Nephron progenitor cell (in vitro differentiated cells): ENCODE results near the gene LDAH.

Experiments
- DNase-seq: peaks from one replicate; pipeline ENCODE4 v3.0.0; 2021
- H3K27ac Mint-ChIP-seq: 2 replicates; pipeline ENCODE4 v1.8.0; 2021; ENCODE audit warnings: mild to moderate bottlenecking, moderate library complexity, mixed read lengths
- H3K27me3 Mint-ChIP-seq: 2 replicates; pipeline ENCODE4 v1.8.0; 2021; ENCODE audit warnings: mild to moderate bottlenecking, low read depth, mixed read lengths; ENCODE audit not compliant: poor library complexity
- H3K36me3 Mint-ChIP-seq: 2 replicates; pipeline ENCODE4 v1.8.0; 2021; ENCODE audit warnings: low read depth, mixed read lengths
- H3K4me1 Mint-ChIP-seq: 2 replicates; pipeline ENCODE4 v1.8.0; 2021; ENCODE audit warnings: mixed read lengths
- H3K4me3 Mint-ChIP-seq: 2 replicates; pipeline ENCODE4 v1.8.0; 2021; ENCODE audit warnings: mild to moderate bottlenecking, moderate library complexity, mixed read lengths
- H3K9me3 Mint-ChIP-seq: 2 replicates; pipeline ENCODE4 v1.8.0; 2021; ENCODE audit warnings: mild to moderate bottlenecking, moderate library complexity, mixed read lengths
- CTCF ChIP-seq: fragments of 200-600 bp; sonication (generic); IDR thresholded peaks from 2 replicates; pipeline ENCODE4 v1.5.0; 2021; ENCODE audit warnings: antibody characterized with exemption

LDAH gene

GRCh38 chr2:20675701-20676352, 147.1 kb downstream of the LDAH start:
- TF ChIP-seq CTCF: no peak
- peaks cover 48% of the 10 kb centered on the region for H3K27me3 Mint-ChIP-seq
- H3K9me3 Mint-ChIP-seq: no peaks in the 10 kb centered on the region
- H3K4me3 Mint-ChIP-seq: no peak overlapping the region
- DNase-seq: no peak
- peaks cover 19% of the 10 kb centered on the region for H3K4me1 Mint-ChIP-seq
- H3K36me3 Mint-ChIP-seq: peaks cover 4% of the 10 kb centered on the region
- H3K27ac Mint-ChIP-seq: no peak overlapping the region

GRCh38 chr2:20674974-20675679, 147.8 kb downstream of the LDAH start:
- no peak for DNase-seq
- no peak for TF ChIP-seq CTCF
- peaks cover 55% of the 10 kb centered on the region for H3K27me3 Mint-ChIP-seq
- no peak overlapping the region for H3K27ac Mint-ChIP-seq
- H3K4me3 Mint-ChIP-seq: no peak overlapping the region
- H3K36me3 Mint-ChIP-seq: peaks cover under 1% of the 10 kb centered on the region
- H3K4me1 Mint-ChIP-seq: peaks cover 19% of the 10 kb centered on the region
- no peaks in the 10 kb centered on the region for H3K9me3 Mint-ChIP-seq

GRCh38 chr2:20674309-20674965, 148.5 kb downstream of the LDAH start:
- DNase-seq: no peak
- H3K27me3 Mint-ChIP-seq: peaks cover 62% of the 10 kb centered on the region
- peaks cover 23% of the 10 kb centered on the region for H3K4me1 Mint-ChIP-seq
- H3K4me3 Mint-ChIP-seq: no peak overlapping the region
- H3K36me3 Mint-ChIP-seq: no peaks in the 10 kb centered on the region
- TF ChIP-seq CTCF: no peak
- no peak overlapping the region for H3K27ac Mint-ChIP-seq
- H3K9me3 Mint-ChIP-seq: no peaks in the 10 kb centered on the region

- DNase-seq: no peak
- Mint-ChIP-seq H3K27ac (no peak overlapping the region), H3K27me3 (peaks cover 69% of the 10 kb centered on the region), H3K36me3 (no peaks in the 10 kb centered on the region), H3K4me1 (peaks cover 24% of the 10 kb centered on the region), H3K9me3 (no peaks in the 10 kb centered on the region), H3K4me3 (no peak overlapping the region)
- TF ChIP-seq CTCF: no peak
Observed at GRCh38 chr2:20673686-20674308, 149.1 kb downstream of the LDAH start.

- Mint-ChIP-seq H3K27ac (no peak overlapping the region), H3K4me1 (peaks cover 24% of the 10 kb centered on the region), H3K9me3 (no peaks in the 10 kb centered on the region), H3K27me3 (peaks cover 83% of the 10 kb centered on the region), H3K4me3 (peak overlapping the region; percentile 70), H3K36me3 (no peaks in the 10 kb centered on the region)
- no peak for TF ChIP-seq CTCF
- DNase-seq: peak; percentile 28
Observed at GRCh38 chr2:20672201-20672951, 150.5 kb downstream of the LDAH start.
